ENCODE measurements around the gene LPP.

The LPP gene

GRCh38 chr3:188832961-188833721 is 679.2 kb downstream of the LPP start:
- no peak for DNase-seq (ENCODE audit: low read depth)

- no peak for DNase-seq (ENCODE audit: low read depth)
These were observed 680.4 kb downstream of the LPP start for GRCh38 chr3:188834349-188834748.

GRCh38 chr3:188839187-188839695 is 685.3 kb downstream of the LPP start:
- no peak for DNase-seq (ENCODE audit: low read depth)

GRCh38 chr3:188840290-188840689 is 686.3 kb downstream of the LPP start:
- DNase-seq (ENCODE audit: low read depth): no peak

- DNase-seq (ENCODE audit: low read depth): no peak
These were observed 687.9 kb downstream of the LPP start for GRCh38 chr3:188841906-188842305.

- no peak for DNase-seq (ENCODE audit: low read depth)
These were observed 688.7 kb downstream of the LPP start for GRCh38 chr3:188842639-188843038.

GRCh38 chr3:188844096-188844495 is 690.1 kb downstream of the LPP start:
- DNase-seq (ENCODE audit: low read depth): no peak

GRCh38 chr3:188845514-188845913 is 691.6 kb downstream of the LPP start:
- DNase-seq (ENCODE audit: low read depth): no peak

- no peak for DNase-seq (ENCODE audit: low read depth)
These were observed 695.0 kb downstream of the LPP start for GRCh38 chr3:188848947-188849346.

GRCh38 chr3:188853856-188854771 is 700.2 kb downstream of the LPP start:
- no peak for DNase-seq (ENCODE audit: low read depth)

GRCh38 chr3:188854772-188855149 is 700.8 kb downstream of the LPP start:
- peak; percentile 36 for DNase-seq (ENCODE audit: low read depth)

GRCh38 chr3:188855675-188856074 is 701.7 kb downstream of the LPP start:
- DNase-seq (ENCODE audit: low read depth): no peak

GRCh38 chr3:188860147-188860546 is 706.2 kb downstream of the LPP start:
- DNase-seq (ENCODE audit: low read depth): no peak

- no peak for DNase-seq (ENCODE audit: low read depth)
These were observed 708.1 kb downstream of the LPP start for GRCh38 chr3:188861842-188862744.

GRCh38 chr3:188863999-188864406 is 710.0 kb downstream of the LPP start:
- DNase-seq (ENCODE audit: low read depth): no peak

- DNase-seq (ENCODE audit: low read depth): no peak
These were observed 713.8 kb downstream of the LPP start for GRCh38 chr3:188867691-188868265.

- DNase-seq (ENCODE audit: low read depth): no peak
These were observed 714.8 kb downstream of the LPP start for GRCh38 chr3:188868803-188869202.

GRCh38 chr3:188869628-188870027 is 715.7 kb downstream of the LPP start:
- no peak for DNase-seq (ENCODE audit: low read depth)

GRCh38 chr3:188870431-188870830 is 716.5 kb downstream of the LPP start:
- DNase-seq (ENCODE audit: low read depth): no peak

- no peak for DNase-seq (ENCODE audit: low read depth)
These were observed 720.6 kb downstream of the LPP start for GRCh38 chr3:188874576-188874975.

- no peak for DNase-seq (ENCODE audit: low read depth)
These were observed 721.5 kb downstream of the LPP start for GRCh38 chr3:188875413-188875812.

- no peak for DNase-seq (ENCODE audit: low read depth)
These were observed 722.4 kb downstream of the LPP start for GRCh38 chr3:188876370-188876769.

All from non-pigmented ciliary epithelial cell (primary cell).